Neural cell (in vitro differentiated cells): Measurements from ENCODE around the gene KRT78. TPM values are rescaled to one million over a fixed set of nuclear protein-coding genes. Genes with fewer than 3 reads are reported as not detected.

Source experiments
- H2AFZ ChIP-seq: fragments of 200-600, 300-800 bp; sonication (generic), shearing (Covaris generic); 2 replicates; pipeline ENCODE4 v1.6.0; 2014; ENCODE audit warnings: low read depth, mild to moderate bottlenecking, antibody characterized with exemption, low read length, moderate library complexity
- H3F3A ChIP-seq: fragments of 200-600 bp; shearing (Covaris generic); 2 replicates; pipeline ENCODE4 v1.6.1; 2016; ENCODE audit warnings: mild to moderate bottlenecking, moderate library complexity, mixed read lengths, antibody characterized with exemption, low read length; ENCODE audit not compliant: insufficient read depth, poor library complexity, severe bottlenecking
- H3K27ac ChIP-seq: fragments of 200-600, 300-800 bp; sonication (generic), shearing (Covaris generic); 2 replicates; pipeline ENCODE4 v1.5.1; 2014; ENCODE audit warnings: mild to moderate bottlenecking, low read length, moderate library complexity
- H3K27me3 ChIP-seq: fragments of 300-800, 200-600 bp; sonication (generic), shearing (Covaris generic); 2 replicates; pipeline ENCODE4 v1.6.0; 2014; ENCODE audit warnings: mild to moderate bottlenecking, low read depth, low read length, moderate library complexity; ENCODE audit not compliant: insufficient read depth
- H3K36me3 ChIP-seq: fragments of 300-800, 200-600 bp; sonication (generic), shearing (Covaris generic); 2 replicates; pipeline ENCODE4 v1.5.1; 2014; ENCODE audit warnings: mild to moderate bottlenecking, antibody characterized with exemption, low read length, moderate library complexity; ENCODE audit not compliant: insufficient read depth
- H3K4me2 ChIP-seq: fragments of 300-800, 200-600 bp; sonication (generic), shearing (Covaris generic); 2 replicates; pipeline ENCODE4 v1.6.0; 2014; ENCODE audit warnings: mild to moderate bottlenecking, low read length
- H3K4me3 ChIP-seq: fragments of 300-800, 200-600 bp; sonication (generic), shearing (Covaris generic); 2 replicates; pipeline ENCODE4 v1.5.1; 2014; ENCODE audit warnings: mild to moderate bottlenecking, low read length, moderate library complexity
- H3K79me2 ChIP-seq: fragments of 200-600 bp; shearing (Covaris generic); replicated peaks from 2 replicates; pipeline ENCODE4 v1.6.0; 2014; ENCODE audit warnings: mild to moderate bottlenecking, low read length, moderate library complexity; ENCODE audit not compliant: insufficient read depth
- H3K9ac ChIP-seq: fragments of 300-800, 200-600 bp; sonication (generic), shearing (Covaris generic); 2 replicates; pipeline ENCODE4 v1.6.1; 2016; ENCODE audit warnings: mild to moderate bottlenecking, low read length, mixed read lengths
- H3K9me2 ChIP-seq: fragments of 200-600 bp; shearing (Covaris generic); 2 replicates; pipeline ENCODE4 v1.6.1; 2016; ENCODE audit warnings: mild to moderate bottlenecking, low read length, mixed read lengths; ENCODE audit not compliant: insufficient read depth
- H3K9me3 ChIP-seq: fragments of 200-600, 300-800 bp; sonication (generic), shearing (Covaris generic); 2 replicates; pipeline ENCODE4 v1.6.1; 2016; ENCODE audit warnings: mild to moderate bottlenecking, mixed run types, low read length, moderate library complexity, mixed read lengths
- H4K20me1 ChIP-seq: fragments of 200-600 bp; shearing (Covaris generic); 2 replicates; pipeline ENCODE4 v1.6.1; 2016; ENCODE audit warnings: mild to moderate bottlenecking, mixed run types; ENCODE audit not compliant: insufficient read depth
- EP300 ChIP-seq: fragments of 450-650 bp; conservative IDR thresholded peaks from 2 replicates; pipeline ENCODE4 v1.6.1; 2014; ENCODE audit warnings: antibody characterized with exemption, mild to moderate bottlenecking, moderate library complexity; ENCODE audit not compliant: poor library complexity, severe bottlenecking
- EZH2 ChIP-seq: fragments of 200-600, 300-800 bp; shearing (Covaris generic), sonication (generic); IDR thresholded peaks from 2 replicates; pipeline ENCODE4 v1.6.1; 2014; ENCODE audit warnings: antibody characterized with exemption, low read length, borderline replicate concordance, mild to moderate bottlenecking; ENCODE audit not compliant: insufficient read depth, poor library complexity, severe bottlenecking
- MXI1 ChIP-seq: fragments of 450-650 bp; conservative IDR thresholded peaks from 2 replicates; pipeline ENCODE4 v1.6.1; 2014; ENCODE audit warnings: antibody characterized with exemption, mild to moderate bottlenecking; ENCODE audit not compliant: poor library complexity, severe bottlenecking
- POLR2AphosphoS5 ChIP-seq: IDR thresholded peaks from 2 replicates; pipeline ENCODE4 v1.6.1; 2012
- RAD21 ChIP-seq: fragments of 450-650 bp; conservative IDR thresholded peaks from 2 replicates; pipeline ENCODE4 v1.6.1; 2014; ENCODE audit warnings: antibody characterized with exemption, mild to moderate bottlenecking, moderate library complexity
- SMC3 ChIP-seq: fragments of 450-650 bp; conservative IDR thresholded peaks from 2 replicates; pipeline ENCODE4 v1.6.1; 2014; ENCODE audit warnings: antibody characterized with exemption, mild to moderate bottlenecking, moderate library complexity; ENCODE audit not compliant: poor library complexity
- TAF1 ChIP-seq: IDR thresholded peaks from 2 replicates; pipeline ENCODE4 v1.6.1; 2012; ENCODE audit warnings: low read depth
- polyA plus RNA-seq: library from polyadenylated mRNA; depleted of rRNA; stranded (reverse); fragments of >200 nt; gene quantifications from 2 replicates; pipeline ENCODE4 v1.2.3, GENCODE V29; 2014
- TF ChIP-seq, protein P1 (sequence below): fragments of 450-650 bp; IDR thresholded peaks from 2 replicates; pipeline ENCODE4 v1.5.1; 2014; ENCODE audit warnings: antibody characterized with exemption, mild to moderate bottlenecking, moderate library complexity; ENCODE audit not compliant: poor library complexity, severe bottlenecking
- TF ChIP-seq, protein P2 (sequence below): IDR thresholded peaks from 2 replicates; pipeline ENCODE4 v1.6.1; 2012; ENCODE audit warnings: borderline replicate concordance

KRT78 gene
- polyA plus RNA-seq, 1 donor from 2014 or later: not detected

DNA sequence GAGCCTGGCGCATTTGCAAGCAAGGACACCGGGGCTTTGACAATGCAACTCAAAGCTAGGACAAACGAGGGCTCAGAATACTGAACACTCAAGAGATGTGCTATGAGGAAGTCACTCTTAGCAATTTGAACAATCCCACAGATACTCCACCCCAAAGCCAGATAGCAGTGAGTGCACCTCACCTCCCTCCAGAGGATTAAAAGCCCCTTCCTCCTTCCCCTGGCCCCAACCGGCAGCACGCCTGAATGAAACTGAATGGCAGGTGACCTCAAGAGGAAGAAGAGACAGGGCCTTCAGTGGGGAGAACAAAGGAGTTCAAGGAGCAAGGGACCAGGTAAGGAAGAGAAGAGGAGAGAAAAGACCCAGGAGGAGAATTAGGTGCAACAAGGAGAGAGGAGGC, 1.9 kb upstream of the KRT78 start:
- no peak overlapping the region for H3K4me3 ChIP-seq
- no peak overlapping the region for H2AFZ ChIP-seq
- H3F3A ChIP-seq: no peaks in the 10 kb centered on the region
- no peak overlapping the region for H3K27ac ChIP-seq
- no peak overlapping the region for H3K9ac ChIP-seq
- H3K9me2 ChIP-seq: no peaks in the 10 kb centered on the region
- no peaks in the 10 kb centered on the region for H3K9me3 ChIP-seq
- no peak for TF ChIP-seq TAF1
- no peak for TF ChIP-seq SMC3
- no peak for TF ChIP-seq EP300
- TF ChIP-seq, protein P1, sequence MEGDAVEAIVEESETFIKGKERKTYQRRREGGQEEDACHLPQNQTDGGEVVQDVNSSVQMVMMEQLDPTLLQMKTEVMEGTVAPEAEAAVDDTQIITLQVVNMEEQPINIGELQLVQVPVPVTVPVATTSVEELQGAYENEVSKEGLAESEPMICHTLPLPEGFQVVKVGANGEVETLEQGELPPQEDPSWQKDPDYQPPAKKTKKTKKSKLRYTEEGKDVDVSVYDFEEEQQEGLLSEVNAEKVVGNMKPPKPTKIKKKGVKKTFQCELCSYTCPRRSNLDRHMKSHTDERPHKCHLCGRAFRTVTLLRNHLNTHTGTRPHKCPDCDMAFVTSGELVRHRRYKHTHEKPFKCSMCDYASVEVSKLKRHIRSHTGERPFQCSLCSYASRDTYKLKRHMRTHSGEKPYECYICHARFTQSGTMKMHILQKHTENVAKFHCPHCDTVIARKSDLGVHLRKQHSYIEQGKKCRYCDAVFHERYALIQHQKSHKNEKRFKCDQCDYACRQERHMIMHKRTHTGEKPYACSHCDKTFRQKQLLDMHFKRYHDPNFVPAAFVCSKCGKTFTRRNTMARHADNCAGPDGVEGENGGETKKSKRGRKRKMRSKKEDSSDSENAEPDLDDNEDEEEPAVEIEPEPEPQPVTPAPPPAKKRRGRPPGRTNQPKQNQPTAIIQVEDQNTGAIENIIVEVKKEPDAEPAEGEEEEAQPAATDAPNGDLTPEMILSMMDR: no peak
- no peak for TF ChIP-seq POLR2AphosphoS5
- TF ChIP-seq, protein P2, sequence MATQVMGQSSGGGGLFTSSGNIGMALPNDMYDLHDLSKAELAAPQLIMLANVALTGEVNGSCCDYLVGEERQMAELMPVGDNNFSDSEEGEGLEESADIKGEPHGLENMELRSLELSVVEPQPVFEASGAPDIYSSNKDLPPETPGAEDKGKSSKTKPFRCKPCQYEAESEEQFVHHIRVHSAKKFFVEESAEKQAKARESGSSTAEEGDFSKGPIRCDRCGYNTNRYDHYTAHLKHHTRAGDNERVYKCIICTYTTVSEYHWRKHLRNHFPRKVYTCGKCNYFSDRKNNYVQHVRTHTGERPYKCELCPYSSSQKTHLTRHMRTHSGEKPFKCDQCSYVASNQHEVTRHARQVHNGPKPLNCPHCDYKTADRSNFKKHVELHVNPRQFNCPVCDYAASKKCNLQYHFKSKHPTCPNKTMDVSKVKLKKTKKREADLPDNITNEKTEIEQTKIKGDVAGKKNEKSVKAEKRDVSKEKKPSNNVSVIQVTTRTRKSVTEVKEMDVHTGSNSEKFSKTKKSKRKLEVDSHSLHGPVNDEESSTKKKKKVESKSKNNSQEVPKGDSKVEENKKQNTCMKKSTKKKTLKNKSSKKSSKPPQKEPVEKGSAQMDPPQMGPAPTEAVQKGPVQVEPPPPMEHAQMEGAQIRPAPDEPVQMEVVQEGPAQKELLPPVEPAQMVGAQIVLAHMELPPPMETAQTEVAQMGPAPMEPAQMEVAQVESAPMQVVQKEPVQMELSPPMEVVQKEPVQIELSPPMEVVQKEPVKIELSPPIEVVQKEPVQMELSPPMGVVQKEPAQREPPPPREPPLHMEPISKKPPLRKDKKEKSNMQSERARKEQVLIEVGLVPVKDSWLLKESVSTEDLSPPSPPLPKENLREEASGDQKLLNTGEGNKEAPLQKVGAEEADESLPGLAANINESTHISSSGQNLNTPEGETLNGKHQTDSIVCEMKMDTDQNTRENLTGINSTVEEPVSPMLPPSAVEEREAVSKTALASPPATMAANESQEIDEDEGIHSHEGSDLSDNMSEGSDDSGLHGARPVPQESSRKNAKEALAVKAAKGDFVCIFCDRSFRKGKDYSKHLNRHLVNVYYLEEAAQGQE: no peak
- TF ChIP-seq MXI1: no peak
- TF ChIP-seq RAD21: no peak
- no peak for TF ChIP-seq EZH2
- H3K36me3 ChIP-seq: no peaks in the 10 kb centered on the region
- no peaks in the 10 kb centered on the region for H4K20me1 ChIP-seq
- H3K79me2 ChIP-seq: no peaks in the 10 kb centered on the region
- H3K27me3 ChIP-seq: no peaks in the 10 kb centered on the region
- H3K4me2 ChIP-seq: no peak overlapping the region

DNA sequence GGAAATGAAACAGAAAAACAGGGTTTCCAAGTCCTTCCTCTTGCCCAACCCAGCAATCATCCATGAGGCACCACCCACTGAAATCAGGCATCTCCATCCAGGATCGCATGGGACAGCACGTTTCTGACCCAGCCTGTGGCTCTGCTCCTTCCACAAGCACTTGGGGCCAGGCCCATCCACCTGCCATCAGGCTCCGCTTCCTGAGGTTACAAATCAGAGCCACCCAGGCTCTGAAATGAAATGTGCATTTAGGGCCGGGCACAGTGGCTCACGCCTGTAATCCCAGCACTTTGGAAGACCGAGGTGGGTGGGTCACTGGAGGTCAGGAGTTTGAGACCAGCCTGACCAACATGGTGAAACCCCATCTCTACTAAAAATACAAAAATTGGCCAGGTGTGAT, 717 bp upstream of the KRT78 start:
- no peak overlapping the region for H2AFZ ChIP-seq
- no peaks in the 10 kb centered on the region for H3K36me3 ChIP-seq
- no peak overlapping the region for H3K4me2 ChIP-seq
- H4K20me1 ChIP-seq: no peaks in the 10 kb centered on the region
- no peaks in the 10 kb centered on the region for H3F3A ChIP-seq
- no peaks in the 10 kb centered on the region for H3K9me2 ChIP-seq
- H3K27me3 ChIP-seq: no peaks in the 10 kb centered on the region
- no peak overlapping the region for H3K27ac ChIP-seq
- no peaks in the 10 kb centered on the region for H3K9me3 ChIP-seq
- no peak for TF ChIP-seq TAF1
- TF ChIP-seq RAD21: no peak
- TF ChIP-seq EZH2: no peak
- no peak for TF ChIP-seq MXI1
- TF ChIP-seq EP300: no peak
- TF ChIP-seq SMC3: no peak
- no peak for TF ChIP-seq POLR2AphosphoS5
- TF ChIP-seq, protein P2: no peak
- TF ChIP-seq, protein P1: no peak
- no peak overlapping the region for H3K4me3 ChIP-seq
- H3K79me2 ChIP-seq: no peaks in the 10 kb centered on the region
- no peak overlapping the region for H3K9ac ChIP-seq
